ENCODE results near the gene TULP1. TPM values are rescaled to one million over a fixed set of nuclear protein-coding genes. Genes with fewer than 3 reads are reported as not detected.
A peak's percentile ranks its signal among the peaks of the same experiment; 100 is the strongest.

Gene TULP1
- total and polyA plus RNA-seq, 2 of the 8 experiments (the other 6 are each of a cell fraction or from before 2014, with no cell fraction given), result 3.2 to 6.8 TPM

GRCh38 chr6:35500782-35501181 lies 11.9 kb downstream of the TULP1 start:
- Histone ChIP-seq H3K23ac (ENCODE audit: insufficient read length) (no peak overlapping the region), H4K8ac (ENCODE audit: extremely low read depth, insufficient read depth, low read length) (no peak overlapping the region), H3K18ac (ENCODE audit: extremely low read depth, low read length) (no peak overlapping the region), H2AFZ (ENCODE audit: low read length) (no peak overlapping the region), H3K9ac (replicated peaks in 1 of 4; ENCODE audit: extremely low read depth in 1 of 4, low read depth in 3 of 4, low read length in 3 of 4) (no peak overlapping the region), H3K4me1 (replicated peaks in 1 of 4; ENCODE audit: control insufficient read depth in 3 of 4, insufficient read depth in 4 of 4, low read length in 3 of 4) (peaks cover under 1 to 16% (median 10%) of the 10 kb centered on the region in 4 experiments), H3K36me3 (ENCODE audit: control insufficient read depth in 2 of 4, insufficient read depth in 4 of 4, low read length in 3 of 4) (no peaks in the 10 kb centered on the region), H4K20me1 (replicated peaks in 1 of 2; ENCODE audit: control insufficient read depth in 1 of 2, insufficient read depth in 2 of 2, low read length in 2 of 2) (no peaks in the 10 kb centered on the region), H3K27ac (ENCODE audit: low read depth, low read length) (no peak overlapping the region), H3K56ac (replicated peaks; ENCODE audit: insufficient read length, low read depth, low read length) (no peak overlapping the region), H3K4ac (replicated peaks; ENCODE audit: insufficient read length, low read depth, low read length) (no peak overlapping the region), H2BK15ac (ENCODE audit: low read length) (no peak overlapping the region), H3K4me2 (ENCODE audit: insufficient read depth in 1 of 2, low read depth in 2 of 2, low read length in 2 of 2) (no peak overlapping the region), H2BK12ac (ENCODE audit: low read depth, low read length) (no peak overlapping the region), H2BK5ac (ENCODE audit: low read depth, low read length) (0 out of 2 replicates have a peak overlapping the region, but pooled peaks have one; percentile 15), H2AK5ac (ENCODE audit: low read depth, low read length) (peak overlapping the region; percentile 15; the same call in 1 of the 2 replicates), H2BK120ac (replicated peaks; ENCODE audit: low read depth, low read length) (no peak overlapping the region), H3K23me2 (ENCODE audit: low read depth, low read length) (peaks cover 6% of the 10 kb centered on the region; the same call in 1 of the 2 replicates), H4K5ac (ENCODE audit: insufficient read length, low read depth, low read length) (no peak overlapping the region), H3K27me3 (replicated peaks in 1 of 4; ENCODE audit: control insufficient read depth in 3 of 4, extremely low read depth in 1 of 4, insufficient read depth in 3 of 4, low read length in 3 of 4) (peaks cover 0 to 8% (median 3%) of the 10 kb centered on the region in 4 experiments; a peak in 4 of 7 replicates), H3K79me1 (ENCODE audit: low read depth, low read length) (no peaks in the 10 kb centered on the region), H3K79me2 (ENCODE audit: control insufficient read depth in 1 of 2, insufficient read depth in 2 of 2, low read length in 2 of 2) (peaks cover 0 to 1% of the 10 kb centered on the region in 2 experiments; a peak in 1 of 4 replicates), H4K91ac (replicated peaks; ENCODE audit: insufficient read length, low read length) (no peak overlapping the region), H2BK20ac (ENCODE audit: low read length) (no peak overlapping the region), H3K9me3 (ENCODE audit: insufficient read depth in 2 of 2, low read depth in 1 of 2, low read length in 1 of 2) (no peaks in the 10 kb centered on the region), H3K4me3 (ENCODE audit: extremely low read depth in 1 of 4, insufficient read depth in 2 of 4, low read depth in 3 of 4, low read length in 4 of 4) (no peak overlapping the region), H3K14ac (ENCODE audit: insufficient read length) (no peak overlapping the region)
- FAIRE-seq (no peak), DNase-seq (ENCODE audit: low read depth in 1 of 2, low spot score in 2 of 2) (no peak)
- CTCF ChIA-PET (ENCODE audit: partially characterized antibody), result interaction anchor here (1.4 kb wide), 2 partner anchors 16 to 22 kb away, joined by 3 to 4 read pairs; no protein-coding TSS in a partner anchor
- WGBS, 2 experiments (ENCODE audit: extremely low coverage in 1 of 2, insufficient coverage in 1 of 2, insufficient read length in 1 of 2, insufficient replicate concordance in 2 of 2, low coverage in 1 of 2, low lambda C conversion rate in 2 of 2, missing lambda C conversion rate in 1 of 2), result 81% methylated on average over 6 of the region's 6 CpGs; no CpG with 5 or more reads in 1 of the 2 experiments
- POLR2A ChIA-PET (ENCODE audit: partially characterized antibody), result interaction anchor here (1.0 to 37.6 kb wide), 2 partner anchors 21 to 23 kb away, joined by 3 to 1319 read pairs; partner anchors contain the start of gene RPL10A
- TF ChIP-seq SP1 (IDR thresholded peaks at IDR 0.05; ENCODE audit: low read depth, low read length) (no peak), RAD21 (IDR thresholded peaks at IDR 0.05 in 1 of 2, conservative IDR thresholded peaks at IDR 0.05 in 1 of 2; ENCODE audit: low read depth in 2 of 2, low read length in 2 of 2) (no peak), RXRA (IDR thresholded peaks at IDR 0.05; ENCODE audit: insufficient read depth, low read depth, low read length) (no peak), CREB1 (IDR thresholded peaks at IDR 0.05) (no peak), JUND (IDR thresholded peaks at IDR 0.05; ENCODE audit: low read length) (no peak), SP2 (IDR thresholded peaks at IDR 0.05; ENCODE audit: low read length) (no peak), BRCA1 (IDR thresholded peaks at IDR 0.05; ENCODE audit: low read depth, low read length) (no peak), YY1 (IDR thresholded peaks at IDR 0.05; ENCODE audit: low read depth, low read length) (no peak), SRF (IDR thresholded peaks at IDR 0.05; ENCODE audit: low read depth, low read length) (no peak), NRF1 (IDR thresholded peaks at IDR 0.05; ENCODE audit: low read depth, low read length) (no peak), SIX5 (IDR thresholded peaks at IDR 0.05; ENCODE audit: low read depth, low read length) (no peak), FOSL1 (IDR thresholded peaks at IDR 0.05; ENCODE audit: insufficient read depth, low read depth, low read length) (no peak), ATF2 (IDR thresholded peaks at IDR 0.05; ENCODE audit: low read length) (no peak)
